Inflammatory macrophage treated with lipopolysaccharide for 4 hours (primary cell): ENCODE measurements around the gene UROC1.

Source experiments
- DNase-seq: peaks from one replicate; pipeline ENCODE4 v3.0.0-alpha.2; 2020

The UROC1 gene

GRCh38 chr3:126439346-126439967 lies 78.1 kb downstream of the UROC1 start:
- DNase-seq = no peak

GRCh38 chr3:126438746-126439145 lies 78.8 kb downstream of the UROC1 start:
- no peak for DNase-seq

GRCh38 chr3:126438186-126438585 lies 79.4 kb downstream of the UROC1 start:
- DNase-seq = no peak

GRCh38 chr3:126436826-126437717 lies 80.5 kb downstream of the UROC1 start:
- no peak for DNase-seq

GRCh38 chr3:126435456-126436315 lies 81.9 kb downstream of the UROC1 start:
- no peak for DNase-seq

GRCh38 chr3:126434931-126435411 lies 82.6 kb downstream of the UROC1 start:
- no peak for DNase-seq

- no peak for DNase-seq
Observed at GRCh38 chr3:126434264-126434590, 83.3 kb downstream of the UROC1 start.

GRCh38 chr3:126433496-126434263 lies 83.9 kb downstream of the UROC1 start:
- DNase-seq = no peak

GRCh38 chr3:126433105-126433430 lies 84.5 kb downstream of the UROC1 start:
- DNase-seq = no peak

GRCh38 chr3:126432361-126433104 lies 85.0 kb downstream of the UROC1 start:
- no peak for DNase-seq
